ENCODE data around the gene FBXO41. TPM values are rescaled to one million over a fixed set of nuclear protein-coding genes. Genes with fewer than 3 reads are reported as not detected.

The FBXO41 gene
- total RNA-seq, 1 donor from 2014 or later: 5.2 TPM

- no peaks in the 10 kb centered on the region for H3K4me1 Mint-ChIP-seq (ENCODE audit: unreplicated experiment)
- no peak overlapping the region for H3K27ac Mint-ChIP-seq
- peak overlapping the region; percentile 32 for H3K4me3 Mint-ChIP-seq
- TF ChIP-seq, protein P1, sequence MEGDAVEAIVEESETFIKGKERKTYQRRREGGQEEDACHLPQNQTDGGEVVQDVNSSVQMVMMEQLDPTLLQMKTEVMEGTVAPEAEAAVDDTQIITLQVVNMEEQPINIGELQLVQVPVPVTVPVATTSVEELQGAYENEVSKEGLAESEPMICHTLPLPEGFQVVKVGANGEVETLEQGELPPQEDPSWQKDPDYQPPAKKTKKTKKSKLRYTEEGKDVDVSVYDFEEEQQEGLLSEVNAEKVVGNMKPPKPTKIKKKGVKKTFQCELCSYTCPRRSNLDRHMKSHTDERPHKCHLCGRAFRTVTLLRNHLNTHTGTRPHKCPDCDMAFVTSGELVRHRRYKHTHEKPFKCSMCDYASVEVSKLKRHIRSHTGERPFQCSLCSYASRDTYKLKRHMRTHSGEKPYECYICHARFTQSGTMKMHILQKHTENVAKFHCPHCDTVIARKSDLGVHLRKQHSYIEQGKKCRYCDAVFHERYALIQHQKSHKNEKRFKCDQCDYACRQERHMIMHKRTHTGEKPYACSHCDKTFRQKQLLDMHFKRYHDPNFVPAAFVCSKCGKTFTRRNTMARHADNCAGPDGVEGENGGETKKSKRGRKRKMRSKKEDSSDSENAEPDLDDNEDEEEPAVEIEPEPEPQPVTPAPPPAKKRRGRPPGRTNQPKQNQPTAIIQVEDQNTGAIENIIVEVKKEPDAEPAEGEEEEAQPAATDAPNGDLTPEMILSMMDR (conservative IDR thresholded peaks at IDR 0.05): no peak
- H3K9me3 Mint-ChIP-seq: no peaks in the 10 kb centered on the region
- peaks cover 75% of the 10 kb centered on the region for H3K27me3 Mint-ChIP-seq
- no peaks in the 10 kb centered on the region for H3K36me3 Mint-ChIP-seq
- DNase-seq (ENCODE audit: extremely low spot score, unreplicated experiment): no peak
Measured at GRCh38 chr2:73286134-73286655, 1.9 kb upstream of the FBXO41 start.

DNA sequence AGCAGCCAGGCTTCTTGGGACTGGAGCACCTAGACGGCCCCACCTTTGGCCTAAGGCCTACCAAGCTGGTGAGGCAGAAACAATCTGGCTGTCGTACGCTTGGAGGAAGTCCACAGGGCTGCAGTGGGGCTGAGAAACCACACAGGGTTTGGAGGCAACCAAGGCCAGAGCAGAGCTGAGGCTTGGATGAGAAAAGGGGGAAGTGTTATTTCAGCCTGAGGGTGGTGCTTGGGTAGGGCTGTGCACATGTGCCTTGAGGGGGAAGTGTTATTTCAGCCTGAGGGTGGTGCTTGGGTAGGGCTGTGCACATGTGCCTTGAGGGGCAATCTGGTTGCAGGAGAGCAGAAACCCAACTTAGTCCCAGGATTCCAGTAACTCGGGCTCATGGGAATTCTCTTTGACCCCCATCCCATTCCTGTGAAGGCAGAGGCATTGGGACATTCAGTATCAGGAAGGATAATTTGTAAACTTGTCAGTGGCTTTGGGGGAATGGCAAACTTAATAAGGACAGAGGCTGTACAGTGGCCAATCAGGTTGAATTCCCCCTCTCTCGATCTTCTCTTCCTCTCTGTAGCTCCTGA, 971 bp upstream of the FBXO41 start:
- TF ChIP-seq, protein P1 (conservative IDR thresholded peaks at IDR 0.05): no peak
- peak overlapping the region; percentile 32 for H3K4me3 Mint-ChIP-seq

GRCh38 chr2:73283545-73284295, 558 bp downstream of the FBXO41 start:
- TF ChIP-seq, protein P1 (conservative IDR thresholded peaks at IDR 0.05): no peak
- H3K27me3 Mint-ChIP-seq: peaks cover 53% of the 10 kb centered on the region

More for the DNA sequence above, 971 bp upstream of the FBXO41 start:
- Mint-ChIP-seq H3K36me3 (no peaks in the 10 kb centered on the region), H3K9me3 (no peaks in the 10 kb centered on the region), H3K27ac (no peak overlapping the region), H3K4me1 (ENCODE audit: unreplicated experiment) (no peaks in the 10 kb centered on the region), H3K27me3 (peaks cover 65% of the 10 kb centered on the region)
- no peak for DNase-seq (ENCODE audit: extremely low spot score, unreplicated experiment)

GRCh38 chr2:73282924-73283544, 1.2 kb downstream of the FBXO41 start:
- H3K27me3 Mint-ChIP-seq: peaks cover 47% of the 10 kb centered on the region
- H3K9me3 Mint-ChIP-seq: no peaks in the 10 kb centered on the region
- H3K4me1 Mint-ChIP-seq (ENCODE audit: unreplicated experiment): no peaks in the 10 kb centered on the region
- TF ChIP-seq, protein P1 (conservative IDR thresholded peaks at IDR 0.05): no peak
- no peak for DNase-seq (ENCODE audit: extremely low spot score, unreplicated experiment)
- peak overlapping the region; percentile 88 for H3K4me3 Mint-ChIP-seq
- no peaks in the 10 kb centered on the region for H3K36me3 Mint-ChIP-seq
- peak overlapping the region; percentile 32 for H3K27ac Mint-ChIP-seq

More at GRCh38 chr2:73283545-73284295, 558 bp downstream of the FBXO41 start:
- Mint-ChIP-seq H3K9me3 (no peaks in the 10 kb centered on the region), H3K36me3 (no peaks in the 10 kb centered on the region), H3K4me1 (ENCODE audit: unreplicated experiment) (no peaks in the 10 kb centered on the region), H3K4me3 (peak overlapping the region; percentile 88), H3K27ac (peak overlapping the region; percentile 32)
- no peak for DNase-seq (ENCODE audit: extremely low spot score, unreplicated experiment)

DNA sequence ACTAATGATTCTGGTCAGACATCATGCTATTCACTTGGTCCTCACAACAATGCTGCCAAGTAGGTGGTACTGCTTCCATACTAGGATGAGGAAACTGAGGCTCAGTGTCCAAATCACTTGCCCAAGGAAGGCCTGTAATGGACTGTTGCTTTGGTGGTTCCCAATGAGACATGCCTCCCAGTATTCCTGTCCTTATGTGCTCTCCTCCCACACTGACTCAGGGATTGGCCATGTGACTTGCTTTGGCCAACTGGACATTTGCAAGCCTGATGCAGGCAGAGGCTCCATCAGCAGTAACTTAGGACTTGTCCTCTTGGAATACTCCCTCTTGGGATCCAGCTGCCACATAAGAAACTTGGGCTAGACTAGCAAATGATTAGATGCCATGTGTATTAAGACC, 3.0 kb downstream of the FBXO41 start:
- Mint-ChIP-seq H3K27ac (no peak overlapping the region), H3K4me3 (no peak overlapping the region), H3K36me3 (no peaks in the 10 kb centered on the region), H3K27me3 (peaks cover 29% of the 10 kb centered on the region), H3K4me1 (ENCODE audit: unreplicated experiment) (no peaks in the 10 kb centered on the region), H3K9me3 (no peaks in the 10 kb centered on the region)
- DNase-seq (ENCODE audit: extremely low spot score, unreplicated experiment): no peak
- TF ChIP-seq, protein P1 (conservative IDR thresholded peaks at IDR 0.05): no peak

Data from type B pancreatic cell (in vitro differentiated cells).